GM18505 (cell line): ENCODE results near the gene WWOX.

Source experiments
- ATAC-seq: cut with Tn5 transposase; IDR thresholded peaks from one replicate; pipeline ENCODE4 v1.9.1; 2021; ENCODE audit not compliant: unreplicated experiment
- POLR2A ChIP-seq: IDR thresholded peaks from 4 replicates; pipeline ENCODE4 v1.6.1; 2011; ENCODE audit warnings: borderline replicate concordance; ENCODE audit not compliant: insufficient read depth, insufficient read length; ENCODE audit errors: extremely low read depth

Gene WWOX

DNA sequence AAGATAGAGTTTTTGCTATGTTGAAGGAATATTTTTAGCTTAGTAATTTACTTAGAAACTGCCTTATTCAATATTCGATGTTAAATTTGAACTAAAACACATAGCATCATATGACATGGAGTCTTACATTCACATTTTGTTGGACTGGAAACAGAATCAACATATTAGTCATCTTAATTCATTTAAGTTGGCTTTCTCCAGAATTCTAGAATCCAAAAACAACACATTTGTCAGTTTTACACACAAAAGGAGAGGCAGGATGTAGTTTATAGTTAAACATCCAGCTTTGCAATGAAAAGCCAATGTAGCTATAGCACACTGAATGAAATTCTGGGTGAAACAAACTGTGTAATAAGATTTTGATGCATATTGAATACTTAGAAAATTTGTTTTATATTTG lies 43.3 kb downstream of the WWOX start:
- TF ChIP-seq POLR2A: no peak
- no peak for ATAC-seq

GRCh38 chr16:78146807-78147206 lies 47.4 kb downstream of the WWOX start:
- no peak for TF ChIP-seq POLR2A
- no peak for ATAC-seq

DNA sequence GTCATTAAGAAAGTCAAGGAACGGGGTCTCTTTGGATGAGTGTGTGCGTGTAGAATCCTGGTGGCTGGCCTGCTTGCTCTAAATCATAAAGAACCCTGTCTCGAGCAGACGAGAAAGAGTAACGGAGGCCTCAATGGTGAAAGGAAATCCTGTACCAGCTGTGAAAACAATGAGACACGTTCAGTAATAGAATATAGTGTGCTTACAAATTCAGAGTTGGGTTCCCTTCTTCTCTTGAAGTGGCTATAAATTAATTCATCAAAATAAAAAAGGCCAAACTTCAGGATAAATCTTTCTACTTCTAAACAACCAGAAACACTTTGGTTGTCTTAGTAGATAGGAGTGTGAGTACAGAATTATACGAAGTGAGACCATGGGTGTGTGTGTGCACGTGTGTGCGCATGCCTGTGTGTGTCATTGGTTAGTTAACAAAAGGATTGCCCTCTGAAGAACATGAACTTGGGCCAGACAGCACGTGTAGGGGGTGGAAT lies 48.5 kb downstream of the WWOX start:
- no peak for ATAC-seq
- TF ChIP-seq POLR2A: no peak

DNA sequence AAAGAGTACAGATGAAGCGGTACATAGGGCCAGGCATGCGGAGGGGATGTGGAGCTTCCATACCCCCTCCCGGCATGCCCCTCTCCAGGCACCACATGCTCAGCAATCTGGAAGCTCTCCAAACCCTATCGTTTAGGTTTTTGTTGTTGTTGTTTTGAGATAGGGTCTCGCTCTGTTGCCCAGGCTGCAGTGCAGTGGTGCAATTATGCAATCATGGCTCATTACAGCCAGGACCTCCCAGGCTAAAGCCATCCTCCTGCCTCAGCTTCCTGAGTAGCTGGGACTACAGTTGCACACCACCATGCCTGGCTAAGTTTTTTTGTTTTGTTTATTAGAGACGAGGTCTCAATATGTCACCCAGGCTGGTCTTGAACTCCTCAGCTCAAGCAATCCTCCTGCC lies 50.8 kb downstream of the WWOX start:
- no peak for TF ChIP-seq POLR2A
- no peak for ATAC-seq

- no peak for ATAC-seq
Measured at GRCh38 chr16:78154729-78155461, 55.4 kb downstream of the WWOX start.

DNA sequence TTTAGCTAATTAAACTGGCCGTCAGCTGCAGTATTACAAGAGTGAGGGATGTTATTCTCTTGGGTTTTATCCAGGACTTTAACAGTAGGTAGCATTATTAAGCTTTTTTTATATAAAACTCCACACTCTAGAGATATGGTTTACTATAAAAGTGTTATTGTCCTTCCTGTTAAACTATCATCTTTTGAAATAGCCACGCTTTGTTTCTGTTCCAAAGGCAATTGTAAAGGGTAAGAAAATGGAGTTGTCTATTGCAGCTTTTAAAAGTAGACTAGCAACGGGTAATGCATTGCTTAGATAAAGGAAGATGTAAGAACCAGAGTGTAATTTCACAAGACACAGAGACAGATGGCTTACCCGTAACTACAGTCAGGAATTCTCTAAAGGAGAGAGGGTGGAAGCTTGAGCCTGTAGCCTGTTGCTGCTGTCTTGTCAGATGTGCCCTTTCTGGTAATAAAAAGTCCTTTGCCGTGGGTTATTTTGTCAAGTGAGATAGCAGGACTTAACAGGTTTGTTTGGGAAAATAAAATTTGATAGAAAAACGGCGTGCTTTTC lies 56.4 kb downstream of the WWOX start:
- no peak for ATAC-seq

More at GRCh38 chr16:78154729-78155461, 55.4 kb downstream of the WWOX start:
- TF ChIP-seq POLR2A: no peak

DNA sequence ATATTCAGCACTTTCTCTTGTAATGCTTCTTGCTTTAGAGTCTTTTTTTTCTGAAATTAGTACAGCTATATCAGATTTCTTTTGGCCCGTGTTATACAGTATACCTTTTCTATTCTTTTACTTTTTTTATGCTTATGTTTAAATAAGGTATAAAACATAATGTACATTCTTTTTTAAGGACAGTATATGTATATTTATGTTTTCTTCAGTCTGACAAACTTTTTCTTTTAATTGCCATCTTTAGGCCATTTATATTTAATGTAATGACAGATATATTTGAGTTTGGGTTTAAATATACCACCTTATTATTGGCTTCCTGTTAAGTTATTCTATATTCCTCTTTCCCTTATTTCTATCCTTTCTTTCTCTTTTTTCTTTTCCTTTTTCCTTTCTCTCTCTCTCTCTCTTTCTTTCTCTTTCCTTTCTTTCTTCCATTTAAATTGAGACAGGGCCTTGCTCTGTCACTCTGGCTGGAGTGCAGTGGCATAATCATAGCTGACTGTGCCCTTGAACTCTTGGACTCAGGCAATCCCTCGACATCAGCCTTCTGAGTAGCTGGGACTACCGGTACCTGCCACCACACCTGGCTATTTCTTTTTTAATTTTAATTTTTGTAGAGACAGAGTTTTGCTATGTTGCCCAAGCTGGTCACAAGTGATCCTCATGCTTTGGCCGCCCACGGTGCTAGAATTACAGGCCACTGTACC lies 61.7 kb downstream of the WWOX start:
- no peak for ATAC-seq
- no peak for TF ChIP-seq POLR2A

More for the DNA sequence above, 56.4 kb downstream of the WWOX start:
- no peak for TF ChIP-seq POLR2A

DNA sequence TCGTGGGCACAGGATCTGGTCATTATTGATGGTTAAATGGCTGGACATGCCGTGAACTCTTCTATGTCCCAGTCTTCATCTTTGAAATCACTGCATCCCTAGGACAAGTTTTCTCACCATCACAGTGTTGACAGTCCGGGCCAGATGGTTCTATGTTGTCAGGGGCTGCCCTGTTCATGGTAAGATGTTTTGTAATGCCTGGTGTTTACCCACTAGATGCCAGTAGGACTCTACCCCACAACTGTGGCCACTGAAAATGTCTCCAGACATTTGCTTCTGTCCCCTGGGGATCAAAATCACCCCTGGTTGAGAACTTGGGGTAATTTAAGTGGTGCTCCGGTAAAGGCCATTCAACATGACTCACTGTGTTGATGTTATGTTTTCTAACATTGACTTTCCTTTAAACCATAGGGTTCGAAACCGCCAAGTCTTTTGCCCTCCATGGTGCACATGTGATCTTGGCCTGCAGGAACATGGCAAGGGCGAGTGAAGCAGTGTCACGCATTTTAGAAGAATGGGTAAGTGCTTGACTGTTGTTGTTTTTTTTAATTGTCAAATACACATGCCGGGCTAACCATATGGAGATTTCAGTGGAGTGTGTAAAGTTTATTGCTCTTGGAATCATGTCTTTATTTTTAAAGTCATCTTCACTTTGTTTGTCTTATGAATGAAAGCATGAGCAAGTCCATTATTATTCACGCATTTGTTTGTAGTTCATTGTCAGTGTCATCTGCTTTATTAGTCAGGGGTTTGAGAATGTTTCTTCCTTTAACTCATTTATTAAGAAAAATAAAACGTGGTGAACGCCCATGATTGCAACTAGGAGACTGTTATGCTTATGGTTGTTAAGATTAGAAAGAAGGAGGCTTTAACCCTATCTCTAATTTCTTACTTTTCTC lies 64.6 kb downstream of the WWOX start:
- no peak for ATAC-seq
- TF ChIP-seq POLR2A: no peak

GRCh38 chr16:78170494-78170933 lies 71.1 kb downstream of the WWOX start:
- TF ChIP-seq POLR2A: no peak
- no peak for ATAC-seq

- TF ChIP-seq POLR2A: no peak
- ATAC-seq: no peak
Measured at GRCh38 chr16:78175287-78175686, 75.8 kb downstream of the WWOX start.

DNA sequence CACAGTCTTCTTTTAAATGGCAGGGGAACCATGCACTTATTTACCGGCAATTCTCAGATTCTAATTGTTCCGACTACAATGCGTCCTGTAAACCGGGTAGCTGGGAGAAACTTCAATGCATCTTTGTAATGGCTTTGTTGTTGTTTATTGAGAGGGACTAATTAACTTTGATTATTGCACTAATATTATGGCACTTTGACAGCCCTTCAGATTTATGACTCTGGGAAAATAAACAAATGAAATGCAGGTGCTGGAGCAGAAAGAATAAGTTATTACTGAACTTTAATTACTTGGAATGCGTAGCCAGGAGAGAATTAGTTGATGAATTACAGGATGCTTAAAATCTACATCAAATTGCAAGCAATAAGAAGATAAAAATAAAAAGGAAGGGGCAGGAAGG lies 77.0 kb downstream of the WWOX start:
- ATAC-seq: no peak
- no peak for TF ChIP-seq POLR2A

GRCh38 chr16:78177218-78177617 lies 77.8 kb downstream of the WWOX start:
- ATAC-seq: no peak
- TF ChIP-seq POLR2A: no peak

GRCh38 chr16:78177987-78178386 lies 78.5 kb downstream of the WWOX start:
- ATAC-seq: no peak
- TF ChIP-seq POLR2A: no peak

DNA sequence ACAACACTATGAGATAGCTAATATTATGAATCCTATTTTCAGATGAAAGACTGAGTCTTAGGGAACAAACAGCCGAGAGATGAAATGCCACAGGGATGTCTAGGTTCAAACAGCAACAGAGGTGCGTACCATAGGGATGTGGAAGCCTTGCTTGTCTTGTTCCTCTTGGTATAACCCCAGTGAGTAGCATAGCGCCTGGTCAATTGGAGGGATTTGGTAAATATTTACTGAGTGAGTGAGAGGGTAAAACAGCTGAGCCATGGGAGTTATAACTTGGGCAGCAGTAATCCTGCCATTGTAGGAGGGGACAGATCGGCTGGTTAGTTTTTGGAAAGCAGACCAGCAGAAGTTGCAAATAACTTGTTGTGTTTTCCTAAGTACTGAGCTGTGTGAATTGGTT lies 80.2 kb downstream of the WWOX start:
- no peak for ATAC-seq
- no peak for TF ChIP-seq POLR2A

GRCh38 chr16:78180349-78180748 lies 80.9 kb downstream of the WWOX start:
- ATAC-seq: no peak
- no peak for TF ChIP-seq POLR2A
